Fibroblast of lung (primary cell): ENCODE data around the gene COASY. TPM values are rescaled to one million over a fixed set of nuclear protein-coding genes. Genes with fewer than 3 reads are reported as not detected.

Experiments
- DNase-seq, 2 donors: peaks; one replicate each; pipeline versions ENCODE4 v3.0.0 to v3.0.0-alpha.2; 2010; ENCODE audit warnings: low read depth in 2 of 2
- H2AFZ ChIP-seq: 2 replicates; pipeline ENCODE4 v1.5.1; 2012; ENCODE audit warnings: low read length, control low read depth, inconsistent platforms
- H3K27ac ChIP-seq: 2 replicates; pipeline ENCODE4 v1.5.1; 2011; ENCODE audit warnings: low read length, control low read depth; ENCODE audit not compliant: insufficient read depth
- H3K27me3 ChIP-seq: 2 replicates; pipeline ENCODE4 v1.5.1; 2011; ENCODE audit warnings: mild to moderate bottlenecking, low read length; ENCODE audit not compliant: control insufficient read depth, insufficient read depth
- H3K36me3 ChIP-seq: 2 replicates; pipeline ENCODE4 v1.5.1; 2011; ENCODE audit warnings: low read length; ENCODE audit not compliant: control insufficient read depth, insufficient read depth
- H3K4me1 ChIP-seq: 2 replicates; pipeline ENCODE4 v1.5.1; 2011; ENCODE audit warnings: low read length; ENCODE audit not compliant: control insufficient read depth, insufficient read depth; ENCODE audit errors: extremely low read depth
- H3K4me2 ChIP-seq: 2 replicates; pipeline ENCODE4 v1.5.1; 2011; ENCODE audit warnings: low read length, control low read depth; ENCODE audit not compliant: insufficient read depth; ENCODE audit errors: extremely low read depth
- H3K4me3 ChIP-seq, 4 experiments: fragments of 200-600 bp in 1 of 4; sonication (generic) in 1 of 4; replicated peaks in 1 of 4; 2 replicates each; pipeline ENCODE4 v1.5.1; 2011 to 2016; ENCODE audit warnings: low read length in 4 of 4, low read depth in 3 of 4, mild to moderate bottlenecking in 3 of 4, control low read depth in 2 of 4, inconsistent platforms in 1 of 4, mixed read lengths in 1 of 4; ENCODE audit not compliant: insufficient read depth in 1 of 4; ENCODE audit errors: control extremely low read depth in 1 of 4
- H3K79me2 ChIP-seq: 2 replicates; pipeline ENCODE4 v1.5.1; 2012; ENCODE audit warnings: mild to moderate bottlenecking, low read length, inconsistent platforms; ENCODE audit not compliant: control insufficient read depth, insufficient read depth
- H3K9ac ChIP-seq: 2 replicates; pipeline ENCODE4 v1.5.1; 2011; ENCODE audit warnings: mild to moderate bottlenecking, low read length, control low read depth; ENCODE audit not compliant: insufficient read depth
- H3K9me3 ChIP-seq: 2 replicates; pipeline ENCODE4 v1.5.1; 2012; ENCODE audit warnings: low read depth, low read length; ENCODE audit not compliant: control insufficient read depth, insufficient read depth
- H4K20me1 ChIP-seq: 2 replicates; pipeline ENCODE4 v1.5.1; 2011; ENCODE audit warnings: low read length; ENCODE audit not compliant: control insufficient read depth, insufficient read depth; ENCODE audit errors: extremely low read depth
- CTCF ChIP-seq, 2 donors: IDR thresholded peaks in 1 of 2; conservative IDR thresholded peaks in 1 of 2; 1 replicate in 1 of 2; 2 replicates in 1 of 2; pipeline ENCODE4 v1.5.1; 2011 to 2012; ENCODE audit warnings: low read length in 2 of 2, control low read depth in 1 of 2, inconsistent platforms in 1 of 2, low read depth in 1 of 2, mild to moderate bottlenecking in 1 of 2
- EZH2 ChIP-seq: IDR thresholded peaks from 2 replicates; pipeline ENCODE4 v1.5.1; 2012; ENCODE audit warnings: low read length, control low read depth, mild to moderate bottlenecking; ENCODE audit errors: missing control alignments
- polyA plus RNA-seq, 2 donors: library from polyadenylated mRNA; depleted of rRNA in 1 of 2; stranded (reverse) in 1 of 2; unstranded in 1 of 2; fragments of >200 nt; gene quantifications; 2 replicates each; pipeline ENCODE4 v1.2.1, GENCODE V29; 2011 to 2012; ENCODE audit warnings: missing spikeins in 1 of 2
- total RNA-seq: library from RNA; depleted of rRNA; stranded (reverse); fragments of >200 nt; gene quantifications from 2 replicates; pipeline ENCODE4 v1.2.1, GENCODE V29; 2014

COASY gene
- total and polyA plus RNA-seq, 2 donors (not counting 1 experiment from before 2014, with no cell fraction given): 16.5 to 20.3 TPM

- Histone ChIP-seq H3K9me3 (no peaks in the 10 kb centered on the region), H3K36me3 (peaks cover 12% of the 10 kb centered on the region), H3K79me2 (no peaks in the 10 kb centered on the region), H3K27me3 (no peaks in the 10 kb centered on the region), H3K9ac (no peak overlapping the region), H3K4me2 (no peak overlapping the region), H3K4me3 (no peak overlapping the region), H3K4me1 (no peaks in the 10 kb centered on the region), H3K27ac (no peak overlapping the region), H2AFZ (no peak overlapping the region), H4K20me1 (no peaks in the 10 kb centered on the region)
- TF ChIP-seq EZH2: no peak
- no peak for TF ChIP-seq CTCF (conservative IDR thresholded peaks at IDR 0.05 in 1 of 2, IDR thresholded peaks at IDR 0.05 in 1 of 2; ENCODE audit: low read depth in 1 of 2, low read length in 2 of 2)
- DNase-seq: no peak
Measured at GRCh38 chr17:42547001-42547461, 14.9 kb upstream of the COASY start.

GRCh38 chr17:42547698-42548069 is 14.3 kb upstream of the COASY start:
- no peak overlapping the region for H3K4me3 ChIP-seq
- no peak overlapping the region for H3K4me2 ChIP-seq
- DNase-seq: no peak
- no peaks in the 10 kb centered on the region for H3K9me3 ChIP-seq
- TF ChIP-seq EZH2 (no peak), CTCF (conservative IDR thresholded peaks at IDR 0.05 in 1 of 2, IDR thresholded peaks at IDR 0.05 in 1 of 2; ENCODE audit: low read depth in 1 of 2, low read length in 2 of 2) (no peak)
- H4K20me1 ChIP-seq: no peaks in the 10 kb centered on the region
- no peak overlapping the region for H3K27ac ChIP-seq
- H3K9ac ChIP-seq: no peak overlapping the region
- no peaks in the 10 kb centered on the region for H3K79me2 ChIP-seq
- no peak overlapping the region for H2AFZ ChIP-seq
- H3K4me1 ChIP-seq: no peaks in the 10 kb centered on the region
- H3K27me3 ChIP-seq: no peaks in the 10 kb centered on the region
- peaks cover 12% of the 10 kb centered on the region for H3K36me3 ChIP-seq

- no peak overlapping the region for H3K27ac ChIP-seq
- DNase-seq: peak in 1 of 2 donors; percentile 54
- no peak overlapping the region for H3K9ac ChIP-seq
- no peaks in the 10 kb centered on the region for H3K79me2 ChIP-seq
- H3K4me1 ChIP-seq: no peaks in the 10 kb centered on the region
- H3K36me3 ChIP-seq: peaks cover 11% of the 10 kb centered on the region
- H3K27me3 ChIP-seq: no peaks in the 10 kb centered on the region
- H3K9me3 ChIP-seq: no peaks in the 10 kb centered on the region
- peak in 1 of 2 donors; percentile 16 for TF ChIP-seq CTCF (conservative IDR thresholded peaks at IDR 0.05 in 1 of 2, IDR thresholded peaks at IDR 0.05 in 1 of 2; ENCODE audit: low read depth in 1 of 2, low read length in 2 of 2)
- TF ChIP-seq EZH2: no peak
- H3K4me2 ChIP-seq: no peak overlapping the region
- no peak overlapping the region for H2AFZ ChIP-seq
- H4K20me1 ChIP-seq: no peaks in the 10 kb centered on the region
- H3K4me3 ChIP-seq: no peak overlapping the region
Measured at GRCh38 chr17:42548070-42548837, 13.7 kb upstream of the COASY start.
